HEK293T (cell line): Measurements from ENCODE around the gene OR52B2.

Experiments
- CTCF ChIA-PET: fragments of 350-600 bp; formaldehyde crosslinking; extraction: SDS; loops from one replicate; lab custom pipeline; 2021; ENCODE audit warnings: antibody characterized with exemption, inconsistent platforms; lab: Yijun Ruan, JAX
- POLR2A ChIA-PET: fragments of 350-600 bp; formaldehyde crosslinking; extraction: SDS; loops from one replicate; lab custom pipeline; 2020; ENCODE audit warnings: antibody characterized with exemption, inconsistent platforms; lab: Yijun Ruan, JAX
- DNase-seq: peaks from one replicate; pipeline ENCODE4 v3.0.0; 2012; ENCODE audit warnings: mixed read lengths; ENCODE audit errors: extremely low spot score
- ARNT ChIP-seq: fragments of 450-650 bp; IDR thresholded peaks from 2 replicates; pipeline ENCODE4 v1.6.1; 2017; ENCODE audit warnings: mild to moderate bottlenecking
- BHLHE40 ChIP-seq: fragments of 450-650 bp; IDR thresholded peaks from 2 replicates; pipeline ENCODE4 v1.6.1; 2016; ENCODE audit warnings: mild to moderate bottlenecking, moderate library complexity, borderline replicate concordance
- CTBP1 ChIP-seq: fragments of 450-650 bp; IDR thresholded peaks from 2 replicates; pipeline ENCODE4 v1.6.1; 2016; ENCODE audit warnings: borderline replicate concordance
- ELF4 ChIP-seq: fragments of 450-650 bp; IDR thresholded peaks from 2 replicates; pipeline ENCODE4 v1.6.1; 2017; ENCODE audit warnings: antibody characterized with exemption
- FOXA1 ChIP-seq: fragments of 450-650 bp; IDR thresholded peaks from 2 replicates; pipeline ENCODE4 v1.6.1; 2016; ENCODE audit warnings: mild to moderate bottlenecking
- FOXK2 ChIP-seq: fragments of 450-650 bp; IDR thresholded peaks from 2 replicates; pipeline ENCODE4 v1.6.1; 2016; ENCODE audit warnings: mild to moderate bottlenecking
- FOXM1 ChIP-seq: fragments of 450-650 bp; IDR thresholded peaks from 2 replicates; pipeline ENCODE4 v1.6.1; 2017; ENCODE audit warnings: mild to moderate bottlenecking, borderline replicate concordance
- HDGF ChIP-seq: fragments of 450-650 bp; IDR thresholded peaks from 2 replicates; pipeline ENCODE4 v1.6.1; 2017; ENCODE audit warnings: antibody characterized with exemption, borderline replicate concordance
- L3MBTL2 ChIP-seq: fragments of 450-650 bp; conservative IDR thresholded peaks from 2 replicates; pipeline ENCODE4 v1.6.1; 2016; ENCODE audit warnings: mild to moderate bottlenecking
- LEF1 ChIP-seq: fragments of 450-650 bp; IDR thresholded peaks from 2 replicates; pipeline ENCODE4 v1.6.1; 2017; ENCODE audit warnings: mild to moderate bottlenecking, borderline replicate concordance
- NFRKB ChIP-seq: fragments of 450-650 bp; IDR thresholded peaks from 2 replicates; pipeline ENCODE4 v1.6.1; 2016; ENCODE audit warnings: mild to moderate bottlenecking, moderate library complexity
- SP1 ChIP-seq: fragments of 450-650 bp; IDR thresholded peaks from 2 replicates; pipeline ENCODE4 v1.6.1; 2017
- SUZ12 ChIP-seq: fragments of 450-650 bp; IDR thresholded peaks from 2 replicates; pipeline ENCODE4 v1.6.1; 2016; ENCODE audit warnings: mild to moderate bottlenecking
- TARDBP ChIP-seq: fragments of 450-650 bp; IDR thresholded peaks from 2 replicates; pipeline ENCODE4 v1.6.1; 2016
- ZNF384 ChIP-seq: fragments of 450-650 bp; IDR thresholded peaks from 2 replicates; pipeline ENCODE4 v1.6.1; 2016
- TF ChIP-seq, protein P1 (sequence below): fragments of 450-650 bp; IDR thresholded peaks from 2 replicates; pipeline ENCODE4 v1.6.1; 2016

Gene OR52B2

GRCh38 chr11:6196396-6196795 is 26.3 kb upstream of the OR52B2 start:
- no peak for DNase-seq
- ChIA-PET POLR2A (no interaction called here), CTCF (no interaction called here)
- TF ChIP-seq BHLHE40 (no peak), FOXK2 (no peak), ELF4 (no peak), SUZ12 (no peak), HDGF (no peak), FOXM1 (no peak), SP1 (no peak), LEF1 (no peak)

GRCh38 chr11:6194065-6194581 is 24.0 kb upstream of the OR52B2 start:
- no peak for DNase-seq
- CTCF ChIA-PET: no interaction called here
- TF ChIP-seq SUZ12 (no peak), FOXA1 (no peak), L3MBTL2 (no peak), ELF4 (no peak), ZNF384 (no peak), HDGF (no peak), ARNT (no peak)
- POLR2A ChIA-PET: no interaction called here

DNA sequence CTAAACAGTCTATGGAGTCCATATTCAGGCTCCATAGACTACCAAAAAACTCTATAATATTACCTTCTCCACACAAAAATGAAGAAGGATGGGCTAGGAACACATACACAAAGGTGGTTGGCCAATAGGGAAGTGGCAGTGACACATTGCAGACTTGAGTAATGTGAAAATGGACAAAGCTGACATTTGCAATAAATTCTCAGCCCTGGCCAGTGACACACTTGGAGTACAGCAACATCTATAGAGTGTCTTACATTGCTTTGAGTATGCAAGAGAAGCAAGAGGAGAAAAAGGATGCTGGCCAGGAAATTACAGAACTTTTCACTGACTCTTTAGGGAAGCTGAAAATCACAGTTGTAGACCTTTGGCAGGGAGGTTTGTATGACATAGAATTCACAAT is 21.6 kb upstream of the OR52B2 start:
- ChIA-PET CTCF (interaction anchor here (1.2 kb wide), 1 partner anchor 168 kb away, joined by 3 read pairs; no protein-coding TSS in a partner anchor), POLR2A (no interaction called here)
- no peak for DNase-seq
- TF ChIP-seq FOXA1 (no peak), L3MBTL2 (no peak), SP1 (no peak), BHLHE40 (no peak), FOXK2 (no peak), SUZ12 (no peak), ZNF384 (no peak), FOXM1 (no peak), HDGF (no peak), ARNT (no peak), NFRKB (no peak), LEF1 (no peak), ELF4 (no peak), TARDBP (no peak), CTBP1 (no peak)
- TF ChIP-seq, protein P1, sequence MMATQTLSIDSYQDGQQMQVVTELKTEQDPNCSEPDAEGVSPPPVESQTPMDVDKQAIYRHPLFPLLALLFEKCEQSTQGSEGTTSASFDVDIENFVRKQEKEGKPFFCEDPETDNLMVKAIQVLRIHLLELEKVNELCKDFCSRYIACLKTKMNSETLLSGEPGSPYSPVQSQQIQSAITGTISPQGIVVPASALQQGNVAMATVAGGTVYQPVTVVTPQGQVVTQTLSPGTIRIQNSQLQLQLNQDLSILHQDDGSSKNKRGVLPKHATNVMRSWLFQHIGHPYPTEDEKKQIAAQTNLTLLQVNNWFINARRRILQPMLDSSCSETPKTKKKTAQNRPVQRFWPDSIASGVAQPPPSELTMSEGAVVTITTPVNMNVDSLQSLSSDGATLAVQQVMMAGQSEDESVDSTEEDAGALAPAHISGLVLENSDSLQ: no peak

- no peak for TF ChIP-seq L3MBTL2
- no peak for TF ChIP-seq HDGF
- no peak for TF ChIP-seq FOXM1
- TF ChIP-seq, protein P1: no peak
- TF ChIP-seq BHLHE40: no peak
- no peak for TF ChIP-seq FOXK2
- no peak for TF ChIP-seq SP1
- TF ChIP-seq NFRKB: no peak
- TF ChIP-seq SUZ12: no peak
- TF ChIP-seq ZNF384: no peak
- TF ChIP-seq FOXA1: no peak
- no peak for TF ChIP-seq ARNT
- TF ChIP-seq LEF1: no peak
- TF ChIP-seq ELF4: no peak
- no peak for TF ChIP-seq CTBP1
- TF ChIP-seq TARDBP: no peak
- DNase-seq: no peak
- ChIA-PET CTCF (no interaction called here), POLR2A (no interaction called here)
These were observed 5.3 kb upstream of the OR52B2 start for GRCh38 chr11:6175440-6175839.

- TF ChIP-seq L3MBTL2: no peak
- no peak for TF ChIP-seq SUZ12
- no peak for TF ChIP-seq NFRKB
- TF ChIP-seq LEF1: no peak
- no peak for TF ChIP-seq ELF4
- no peak for TF ChIP-seq SP1
- no peak for TF ChIP-seq ZNF384
- TF ChIP-seq BHLHE40: no peak
- TF ChIP-seq FOXM1: no peak
- no peak for TF ChIP-seq HDGF
- no peak for TF ChIP-seq TARDBP
- no peak for TF ChIP-seq FOXA1
- TF ChIP-seq ARNT: no peak
- TF ChIP-seq, protein P1: no peak
- no peak for TF ChIP-seq FOXK2
- no peak for TF ChIP-seq CTBP1
- no peak for DNase-seq
- CTCF ChIA-PET: interaction anchor here (0.6 kb wide), 1 partner anchor 109 kb away, joined by 4 read pairs; no protein-coding TSS in a partner anchor
- POLR2A ChIA-PET: no interaction called here
These were observed 13.3 kb downstream of the OR52B2 start for GRCh38 chr11:6156628-6157359.

- TF ChIP-seq LEF1: no peak
- no peak for TF ChIP-seq SUZ12
- no peak for TF ChIP-seq ELF4
- no peak for TF ChIP-seq ZNF384
- no peak for TF ChIP-seq FOXK2
- no peak for TF ChIP-seq SP1
- no peak for TF ChIP-seq CTBP1
- no peak for TF ChIP-seq HDGF
- no peak for TF ChIP-seq ARNT
- no peak for TF ChIP-seq FOXA1
- no peak for TF ChIP-seq BHLHE40
- TF ChIP-seq L3MBTL2: no peak
- no peak for TF ChIP-seq FOXM1
- no peak for TF ChIP-seq NFRKB
- TF ChIP-seq, protein P1: no peak
- TF ChIP-seq TARDBP: no peak
- ChIA-PET CTCF (no interaction called here), POLR2A (no interaction called here)
- no peak for DNase-seq
These were observed 18.0 kb downstream of the OR52B2 start for GRCh38 chr11:6152126-6152525.
